Measurements from ENCODE around the gene FOXO6.

FOXO6 gene

GRCh38 chr1:41383094-41383852 lies 22.0 kb downstream of the FOXO6 start:
- peak in 1 of 2 donors; percentile 47 for DNase-seq (ENCODE audit: low read depth in 2 of 2)

DNA sequence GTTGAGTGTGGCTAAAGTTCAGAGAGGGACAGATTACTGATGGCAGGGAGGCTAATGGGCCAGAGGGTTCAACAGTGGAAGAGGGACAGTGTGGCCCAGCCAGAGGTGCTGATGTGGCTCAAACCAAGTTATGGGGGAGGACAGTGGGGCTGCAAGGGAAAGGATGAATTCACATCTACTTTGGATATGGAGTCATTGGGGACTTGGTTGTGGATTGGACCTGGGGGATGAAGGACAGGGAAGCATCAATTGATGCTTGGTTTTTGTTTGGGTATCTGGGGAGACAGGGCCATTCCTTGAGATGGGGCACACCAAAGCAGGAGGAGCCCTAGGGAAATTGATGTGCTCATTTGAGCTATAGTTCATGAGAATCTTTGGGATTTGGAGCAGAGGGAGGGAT lies 23.3 kb downstream of the FOXO6 start:
- no peak for DNase-seq (ENCODE audit: low read depth in 2 of 2)

- no peak for DNase-seq (ENCODE audit: low read depth in 2 of 2)
These were observed 24.4 kb downstream of the FOXO6 start for GRCh38 chr1:41385398-41386195.

GRCh38 chr1:41386196-41386663 lies 25.0 kb downstream of the FOXO6 start:
- DNase-seq (ENCODE audit: low read depth in 2 of 2), result no peak

- DNase-seq (ENCODE audit: low read depth in 2 of 2), result no peak
These were observed 26.4 kb downstream of the FOXO6 start for GRCh38 chr1:41387667-41388091.

DNA sequence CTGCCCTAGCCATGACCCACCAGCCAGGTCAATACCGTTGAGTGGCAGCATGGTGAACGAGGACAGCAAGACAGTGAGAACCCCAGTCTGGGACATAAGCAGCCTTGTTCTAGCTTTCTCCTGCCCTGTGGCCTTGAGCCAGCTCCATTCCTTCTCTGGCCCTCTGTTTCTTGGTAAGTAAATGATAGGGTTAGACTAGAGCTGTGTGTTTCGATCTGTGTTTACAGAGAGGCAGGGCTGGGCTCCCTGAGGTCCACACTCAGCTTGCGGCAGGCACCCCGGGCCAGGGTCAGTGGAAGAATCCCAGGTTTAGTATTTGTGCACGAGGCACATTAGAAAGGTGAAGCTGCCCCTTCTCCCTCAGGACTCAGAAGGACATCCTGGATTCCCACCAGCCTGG lies 27.3 kb downstream of the FOXO6 start:
- no peak for DNase-seq (ENCODE audit: low read depth in 2 of 2)

DNA sequence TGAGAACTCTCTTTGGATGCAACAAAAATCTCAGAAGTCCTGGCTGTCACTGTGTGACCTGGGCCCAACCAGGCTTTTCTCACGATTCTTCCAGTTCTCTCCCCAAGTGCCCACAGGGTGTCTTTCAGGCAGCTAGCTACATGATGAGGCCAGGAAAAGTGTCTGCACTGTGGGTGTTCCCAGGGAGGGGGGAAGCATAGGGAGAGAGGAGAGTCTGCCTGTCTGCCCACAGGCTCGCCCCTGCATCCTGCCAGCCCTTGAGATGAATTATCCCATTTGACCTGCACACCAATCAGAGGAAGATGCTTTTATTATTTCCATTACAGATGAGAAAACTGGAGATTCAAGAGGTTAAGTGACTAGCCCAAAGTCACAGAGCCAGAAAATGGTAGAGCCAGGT lies 27.8 kb downstream of the FOXO6 start:
- DNase-seq (ENCODE audit: low read depth in 2 of 2), result no peak

GRCh38 chr1:41390166-41390565 lies 28.9 kb downstream of the FOXO6 start:
- DNase-seq (ENCODE audit: low read depth in 2 of 2), result no peak

GRCh38 chr1:41390573-41390972 lies 29.3 kb downstream of the FOXO6 start:
- DNase-seq (ENCODE audit: low read depth in 2 of 2), result no peak

GRCh38 chr1:41391834-41392527 lies 30.7 kb downstream of the FOXO6 start:
- DNase-seq (ENCODE audit: low read depth in 2 of 2), result no peak

GRCh38 chr1:41392528-41392924 lies 31.3 kb downstream of the FOXO6 start:
- DNase-seq (ENCODE audit: low read depth in 2 of 2), result no peak

- DNase-seq (ENCODE audit: low read depth in 2 of 2), result no peak
These were observed 32.6 kb downstream of the FOXO6 start for GRCh38 chr1:41393716-41394368.

DNA sequence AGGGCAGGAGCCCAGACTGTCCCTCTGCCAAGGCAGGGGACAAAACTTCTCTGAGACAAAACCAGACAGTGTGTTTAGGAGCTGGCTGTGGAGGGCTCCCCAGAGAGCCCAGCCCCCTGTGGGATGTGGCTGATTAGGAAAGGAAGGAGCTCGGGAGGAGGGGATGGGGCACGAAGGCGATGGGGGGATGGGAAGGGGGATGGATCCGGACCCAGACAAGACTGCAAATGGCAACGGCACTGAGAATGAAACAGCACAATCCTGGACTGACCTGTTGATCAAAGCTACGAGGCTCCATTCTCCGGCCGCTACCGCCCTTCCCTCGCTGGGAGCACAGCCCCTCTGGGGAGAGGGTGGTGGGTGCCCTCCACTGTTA lies 33.1 kb downstream of the FOXO6 start:
- DNase-seq (ENCODE audit: low read depth in 2 of 2), result no peak

DNA sequence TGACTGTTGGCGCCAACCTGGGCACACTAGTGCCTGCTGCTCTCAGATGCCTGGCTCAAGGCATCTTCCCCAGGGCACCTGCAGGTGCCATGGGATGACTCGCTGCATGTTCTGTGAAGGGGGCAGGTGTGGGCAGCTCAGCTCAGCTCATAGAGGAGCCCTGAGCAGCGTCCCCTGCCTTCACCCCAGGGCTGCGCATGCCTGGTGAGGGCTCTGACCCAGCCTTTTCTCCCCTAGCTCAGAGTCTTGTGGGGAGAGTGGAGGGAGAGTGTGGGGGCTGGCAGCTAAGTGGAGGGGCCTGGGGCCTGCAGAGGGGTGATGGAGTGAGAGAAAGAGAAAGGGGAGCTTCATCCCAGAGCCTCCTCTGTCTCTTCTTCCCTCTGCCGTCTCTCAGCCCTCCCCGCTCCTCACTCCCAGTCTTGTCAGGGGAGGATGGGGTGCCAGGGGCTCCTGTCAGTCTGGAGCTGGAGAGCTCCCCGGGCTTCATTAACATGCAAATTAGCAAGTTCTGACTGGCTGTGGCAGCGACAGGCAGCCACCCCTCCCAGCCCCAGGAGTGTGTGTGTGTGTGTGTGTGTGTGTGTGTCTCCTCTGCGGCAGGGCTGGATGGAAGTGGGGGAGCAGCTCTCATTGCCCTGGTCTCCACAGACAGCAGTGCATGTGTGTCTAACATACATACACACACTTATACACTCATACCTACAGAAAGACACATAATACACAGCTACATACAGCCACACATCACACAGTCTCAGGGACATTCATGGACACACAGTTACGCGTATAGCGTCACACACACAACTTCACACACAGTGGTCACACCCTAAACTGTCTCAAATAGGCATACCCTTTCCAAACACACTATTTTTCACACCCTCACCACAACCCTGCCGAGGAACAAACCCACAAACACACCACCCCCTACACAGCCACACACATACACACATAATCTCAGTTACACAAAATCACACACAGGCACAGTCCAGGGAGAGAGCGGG lies 34.0 kb downstream of the FOXO6 start:
- DNase-seq (ENCODE audit: low read depth in 2 of 2), result no peak

DNA sequence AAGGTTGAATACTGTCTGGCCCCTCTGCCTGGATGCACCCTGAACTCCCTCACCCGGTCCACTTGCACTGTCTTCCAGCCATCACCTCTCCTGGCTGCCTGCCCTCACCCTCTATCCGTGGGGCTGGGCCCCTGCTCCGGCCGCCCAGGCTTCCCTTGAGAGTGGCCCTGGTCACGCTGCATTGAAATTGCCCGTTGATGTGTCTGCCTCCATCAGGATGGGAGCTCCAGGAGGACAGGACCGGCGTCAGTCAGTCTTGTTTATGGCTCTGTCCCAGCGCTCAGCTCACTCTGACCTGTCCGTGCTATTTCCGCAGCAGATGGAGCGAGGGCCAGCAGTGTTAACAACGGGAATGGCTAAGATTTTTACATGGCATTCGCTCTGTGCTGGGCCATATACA lies 34.9 kb downstream of the FOXO6 start:
- DNase-seq (ENCODE audit: low read depth in 2 of 2), result no peak

DNA sequence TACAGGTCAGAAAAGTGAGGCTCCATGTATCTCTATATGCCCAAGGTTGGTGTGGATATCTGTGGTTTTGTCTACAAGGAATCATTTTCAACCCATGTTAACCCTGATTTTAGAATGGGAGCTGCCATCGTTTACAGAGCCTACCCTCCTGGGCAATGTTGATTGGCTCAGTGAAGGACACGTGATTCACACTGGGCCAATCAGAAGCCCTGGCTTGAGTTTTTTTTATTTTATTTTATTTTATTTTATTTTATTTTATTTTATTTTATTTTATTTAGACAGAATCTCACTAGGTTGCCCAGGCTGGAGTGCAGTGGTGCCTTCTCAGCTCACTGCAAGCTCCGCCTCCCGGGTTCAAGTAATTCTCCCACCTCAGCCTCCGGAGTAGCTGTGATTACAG lies 35.8 kb downstream of the FOXO6 start:
- no peak for DNase-seq (ENCODE audit: low read depth in 2 of 2)

- no peak for DNase-seq (ENCODE audit: low read depth in 2 of 2)
These were observed 36.6 kb downstream of the FOXO6 start for GRCh38 chr1:41397753-41398330.

DNA sequence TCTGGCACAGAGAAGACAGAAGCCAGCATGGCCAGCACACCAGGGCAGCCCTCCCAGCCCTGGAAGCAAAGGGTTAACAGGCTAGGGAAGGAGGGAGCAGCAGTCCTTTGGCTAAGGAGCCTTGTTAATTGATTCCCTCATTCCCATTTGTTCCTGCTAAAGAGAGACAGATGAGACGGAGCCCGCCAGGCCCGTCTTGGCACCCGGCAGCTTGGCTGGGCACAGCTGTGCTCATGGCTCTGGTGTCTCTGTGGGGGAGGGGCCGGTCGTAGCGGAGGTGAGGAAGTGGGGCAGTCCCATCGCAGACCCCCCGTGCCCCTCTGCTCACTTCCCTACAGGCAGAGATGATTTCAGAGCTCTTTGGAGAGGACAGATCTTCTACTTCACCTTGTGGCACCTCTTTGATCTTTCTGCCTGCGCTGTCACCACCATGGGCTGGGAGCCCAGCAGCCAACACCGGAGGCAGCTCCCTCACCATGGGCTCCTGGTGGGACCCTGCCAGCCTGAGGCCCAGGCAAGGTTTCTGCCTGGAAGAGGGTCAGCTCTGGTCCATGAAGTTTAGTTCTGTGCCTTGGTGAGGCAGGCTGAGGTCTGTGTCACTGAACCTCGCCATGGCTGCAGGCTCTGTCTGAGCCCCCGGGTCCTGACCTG lies 38.0 kb downstream of the FOXO6 start:
- DNase-seq (ENCODE audit: low read depth in 2 of 2), result no peak

DNA sequence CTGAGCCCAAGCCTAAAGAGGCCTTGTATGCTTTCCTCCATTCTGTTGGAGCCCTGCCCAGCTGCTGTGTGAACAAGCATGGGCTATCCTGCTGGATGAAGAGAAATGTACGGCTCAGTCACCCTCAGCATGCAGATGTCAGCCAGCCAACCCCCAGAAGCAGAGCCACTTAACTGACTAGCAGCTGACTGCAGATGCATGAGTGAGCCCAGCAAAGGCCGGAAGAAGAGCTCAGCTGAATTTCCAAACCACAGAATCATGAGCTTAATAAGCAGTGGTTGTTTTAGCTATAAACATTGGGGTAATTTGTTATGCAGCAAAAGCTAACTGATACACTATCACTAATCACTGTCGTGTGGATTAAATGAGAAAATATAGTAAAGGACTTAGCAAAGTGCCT lies 39.0 kb downstream of the FOXO6 start:
- DNase-seq (ENCODE audit: low read depth in 2 of 2), result no peak

DNA sequence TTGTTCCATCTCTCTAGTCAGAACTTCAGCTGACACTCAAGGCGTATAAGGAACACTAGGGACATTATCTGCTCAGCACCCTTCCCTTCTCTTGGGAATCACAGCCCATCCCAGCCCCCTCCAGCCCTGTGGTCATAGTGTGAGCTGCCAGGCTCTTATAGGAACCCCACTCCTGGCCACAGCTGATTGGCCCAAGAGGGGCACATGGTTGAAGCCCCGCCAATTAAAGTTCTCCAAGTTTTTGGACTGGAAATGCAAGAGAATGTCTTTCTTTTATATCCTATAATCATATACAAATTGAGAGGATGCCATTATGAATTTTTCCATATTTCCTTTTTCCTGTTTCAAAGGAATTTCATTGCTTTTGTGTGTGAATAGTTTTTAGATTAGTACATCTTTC lies 40.7 kb downstream of the FOXO6 start:
- no peak for DNase-seq (ENCODE audit: low read depth in 2 of 2)

Measured in activated CD4-positive, alpha-beta T cell treated with anti-CD3 and anti-CD28 coated beads for 24 hours (primary cell).